OCI-LY3 (cell line): Measurements from ENCODE around the gene CPT1C.

Source experiments
- CTCF ChIP-seq: fragments of 200-600, 300-600 bp; sonication (generic); IDR thresholded peaks from 2 replicates; pipeline ENCODE4 v1.5.1; 2014; ENCODE audit warnings: antibody characterized with exemption, low read length, low read depth
- EZH2phosphoT487 ChIP-seq: fragments of 200-600 bp; shearing (Covaris generic); IDR thresholded peaks from 2 replicates; pipeline ENCODE4 v1.6.1; 2018; ENCODE audit warnings: antibody characterized with exemption, mixed run types, low read depth

GRCh38 chr19:49651820-49652550 is 38.9 kb upstream of the CPT1C start:
- TF ChIP-seq CTCF = no peak
- no peak for TF ChIP-seq EZH2phosphoT487
